IMR-90 (cell line): ENCODE measurements around the gene ACOXL.

Experiments used
- BHLHE40 ChIP-seq: fragments of 150-350 bp; IDR thresholded peaks from 2 replicates; pipeline ENCODE4 v1.6.1; 2016; ENCODE audit warnings: mild to moderate bottlenecking, low read depth, low read length
- CEBPB ChIP-seq: IDR thresholded peaks from 2 replicates; pipeline ENCODE4 v1.6.1; 2012; ENCODE audit warnings: low read depth, low read length, improper control_type of control experiment
- CTCF ChIP-seq: conservative IDR thresholded peaks from 2 replicates; pipeline ENCODE4 v1.5.1; 2012; ENCODE audit warnings: mild to moderate bottlenecking, low read depth, low read length, improper control_type of control experiment
- MAZ ChIP-seq: IDR thresholded peaks from 2 replicates; pipeline ENCODE4 v1.6.1; 2012; ENCODE audit warnings: low read depth, mild to moderate bottlenecking, low read length, improper control_type of control experiment, moderate library complexity, borderline replicate concordance
- POLR2A ChIP-seq: IDR thresholded peaks from 2 replicates; pipeline ENCODE4 v1.6.1; 2012; ENCODE audit warnings: mild to moderate bottlenecking, low read depth, low read length
- USF2 ChIP-seq: fragments of 150-350 bp; IDR thresholded peaks from 2 replicates; pipeline ENCODE4 v1.6.1; 2017; ENCODE audit warnings: mild to moderate bottlenecking, antibody characterized with exemption, low read length, low read depth

GRCh38 chr2:110896226-110896625, 163.9 kb downstream of the ACOXL start:
- no peak for TF ChIP-seq CEBPB
- no peak for TF ChIP-seq POLR2A
- TF ChIP-seq BHLHE40, result no peak
- TF ChIP-seq CTCF, result no peak
- TF ChIP-seq MAZ, result no peak
- TF ChIP-seq USF2, result no peak
